ENCODE data around the gene CD69.

Gene CD69

DNA sequence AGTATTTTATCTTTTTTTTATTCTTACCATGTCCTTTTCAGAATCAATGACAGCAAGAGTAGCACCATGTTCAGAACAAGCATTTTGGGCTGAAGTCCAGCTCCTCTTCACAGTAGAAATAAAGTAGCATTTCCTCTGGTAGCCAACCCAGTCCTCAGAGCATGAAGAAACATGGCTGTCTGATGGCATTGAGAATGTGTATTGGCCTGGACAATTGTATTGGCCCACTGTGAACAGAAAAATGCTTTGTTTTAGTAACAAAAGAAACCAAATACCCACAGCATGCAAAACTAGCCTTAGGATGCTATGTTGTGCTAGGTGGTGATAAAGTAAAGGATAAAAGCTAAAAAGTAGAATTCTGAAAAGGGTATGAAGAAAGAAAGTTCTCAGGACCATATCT, 5.7 kb downstream of the CD69 start:
- Histone ChIP-seq H3K36me3 (ENCODE audit: insufficient read depth, low read depth, low read length) (no peaks in the 10 kb centered on the region), H3K9me3 (ENCODE audit: insufficient read depth, low read depth, low read length) (no peaks in the 10 kb centered on the region), H3K9ac (ENCODE audit: low read depth, low read length) (no peak overlapping the region), H3K27ac (ENCODE audit: low read length) (no peak overlapping the region), H3K27me3 (ENCODE audit: insufficient read depth, low read length) (no peaks in the 10 kb centered on the region), H3K4me3 (ENCODE audit: low read length) (no peak overlapping the region), H3K4me1 (ENCODE audit: insufficient read depth, low read length) (peaks cover 3% of the 10 kb centered on the region; the same call in 1 of the 2 replicates)

GRCh38 chr12:9754099-9754927, 6.4 kb downstream of the CD69 start:
- H3K36me3 ChIP-seq (ENCODE audit: insufficient read depth, low read depth, low read length), result no peaks in the 10 kb centered on the region
- H3K27ac ChIP-seq (ENCODE audit: low read length), result no peak overlapping the region
- no peak overlapping the region for H3K9ac ChIP-seq (ENCODE audit: low read depth, low read length)

GRCh38 chr12:9753498-9753897, 7.2 kb downstream of the CD69 start:
- Histone ChIP-seq H3K27ac (ENCODE audit: low read length) (no peak overlapping the region), H3K27me3 (ENCODE audit: insufficient read depth, low read length) (no peaks in the 10 kb centered on the region), H3K36me3 (ENCODE audit: insufficient read depth, low read depth, low read length) (no peaks in the 10 kb centered on the region), H3K4me1 (ENCODE audit: insufficient read depth, low read length) (peaks cover 3% of the 10 kb centered on the region; the same call in 1 of the 2 replicates), H3K9me3 (ENCODE audit: insufficient read depth, low read depth, low read length) (no peaks in the 10 kb centered on the region), H3K9ac (ENCODE audit: low read depth, low read length) (no peak overlapping the region), H3K4me3 (ENCODE audit: low read length) (no peak overlapping the region)

More at GRCh38 chr12:9754099-9754927, 6.4 kb downstream of the CD69 start:
- Histone ChIP-seq H3K4me3 (ENCODE audit: low read length) (no peak overlapping the region), H3K27me3 (ENCODE audit: insufficient read depth, low read length) (no peaks in the 10 kb centered on the region), H3K9me3 (ENCODE audit: insufficient read depth, low read depth, low read length) (no peaks in the 10 kb centered on the region), H3K4me1 (ENCODE audit: insufficient read depth, low read length) (peaks cover 3% of the 10 kb centered on the region; the same call in 1 of the 2 replicates)

- peaks cover 3% of the 10 kb centered on the region; the same call in 1 of the 2 replicates for H3K4me1 ChIP-seq (ENCODE audit: insufficient read depth, low read length)
Observed at GRCh38 chr12:9753073-9753472, 7.6 kb downstream of the CD69 start.

GRCh38 chr12:9752145-9752933, 8.4 kb downstream of the CD69 start:
- Histone ChIP-seq H3K9me3 (ENCODE audit: insufficient read depth, low read depth, low read length) (no peaks in the 10 kb centered on the region), H3K9ac (ENCODE audit: low read depth, low read length) (no peak overlapping the region), H3K36me3 (ENCODE audit: insufficient read depth, low read depth, low read length) (no peaks in the 10 kb centered on the region), H3K27ac (ENCODE audit: low read length) (no peak overlapping the region), H3K27me3 (ENCODE audit: insufficient read depth, low read length) (no peaks in the 10 kb centered on the region), H3K4me1 (ENCODE audit: insufficient read depth, low read length) (peaks cover 3% of the 10 kb centered on the region; the same call in 1 of the 2 replicates), H3K4me3 (ENCODE audit: low read length) (no peak overlapping the region)

More at GRCh38 chr12:9753073-9753472, 7.6 kb downstream of the CD69 start:
- Histone ChIP-seq H3K36me3 (ENCODE audit: insufficient read depth, low read depth, low read length) (no peaks in the 10 kb centered on the region), H3K27ac (ENCODE audit: low read length) (no peak overlapping the region), H3K27me3 (ENCODE audit: insufficient read depth, low read length) (no peaks in the 10 kb centered on the region), H3K9ac (ENCODE audit: low read depth, low read length) (no peak overlapping the region), H3K4me3 (ENCODE audit: low read length) (no peak overlapping the region), H3K9me3 (ENCODE audit: insufficient read depth, low read depth, low read length) (no peaks in the 10 kb centered on the region)

GRCh38 chr12:9751204-9752144, 9.2 kb downstream of the CD69 start:
- H3K9me3 ChIP-seq (ENCODE audit: insufficient read depth, low read depth, low read length), result no peaks in the 10 kb centered on the region
- H3K27me3 ChIP-seq (ENCODE audit: insufficient read depth, low read length), result no peaks in the 10 kb centered on the region
- no peak overlapping the region for H3K27ac ChIP-seq (ENCODE audit: low read length)
- no peak overlapping the region for H3K4me3 ChIP-seq (ENCODE audit: low read length)
- no peak overlapping the region for H3K9ac ChIP-seq (ENCODE audit: low read depth, low read length)
- H3K36me3 ChIP-seq (ENCODE audit: insufficient read depth, low read depth, low read length), result no peaks in the 10 kb centered on the region
- H3K4me1 ChIP-seq (ENCODE audit: insufficient read depth, low read length), result peaks cover 3% of the 10 kb centered on the region; the same call in 1 of the 2 replicates

DNA sequence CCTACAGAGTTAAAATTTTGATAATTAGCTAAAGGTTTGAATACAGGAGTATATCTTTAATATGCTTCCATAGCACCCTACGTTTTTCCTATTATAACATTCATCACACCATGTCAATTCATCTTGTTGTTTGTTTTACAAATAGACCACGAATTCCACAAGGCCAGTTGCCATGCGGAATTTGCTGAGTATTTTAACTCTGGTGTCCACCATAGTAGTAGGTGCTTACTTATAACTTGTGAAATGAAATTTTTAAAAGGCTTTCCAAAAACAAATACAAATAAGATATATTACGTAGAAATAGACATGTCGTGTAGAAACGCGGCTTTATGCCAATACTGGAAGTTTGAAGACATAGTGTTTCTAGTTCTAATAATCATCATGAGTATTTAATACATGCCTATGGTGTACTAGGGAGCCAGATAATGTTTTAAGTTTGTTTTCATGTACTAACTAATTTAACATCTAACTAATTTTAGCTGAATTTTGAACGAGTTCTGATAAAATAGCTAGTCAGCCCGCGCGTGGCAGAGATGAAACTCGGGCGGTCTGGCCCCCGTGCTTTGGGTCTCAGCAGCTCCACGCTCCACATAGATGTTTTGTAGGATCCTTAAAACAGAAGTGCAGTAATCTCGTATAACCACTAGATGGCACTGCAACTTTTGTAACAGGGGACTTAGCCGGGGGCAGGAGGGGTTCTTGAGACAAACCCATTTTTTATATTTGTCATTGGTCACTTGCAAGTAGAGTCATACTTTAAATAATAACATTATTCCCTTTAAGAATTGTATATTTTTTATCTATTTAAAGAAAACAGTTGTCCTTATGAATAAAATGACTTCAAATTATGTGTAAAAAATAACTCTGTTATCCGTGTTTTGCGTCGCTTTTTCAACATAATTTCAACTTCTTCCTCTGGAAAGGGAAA, 10.2 kb downstream of the CD69 start:
- Histone ChIP-seq H3K4me1 (ENCODE audit: insufficient read depth, low read length) (peaks cover 3% of the 10 kb centered on the region; the same call in 1 of the 2 replicates), H3K9me3 (ENCODE audit: insufficient read depth, low read depth, low read length) (no peaks in the 10 kb centered on the region), H3K27me3 (ENCODE audit: insufficient read depth, low read length) (no peaks in the 10 kb centered on the region), H3K36me3 (ENCODE audit: insufficient read depth, low read depth, low read length) (no peaks in the 10 kb centered on the region), H3K4me3 (ENCODE audit: low read length) (peak overlapping the region; percentile 38; the same call in 1 of the 2 replicates), H3K27ac (ENCODE audit: low read length) (no peak overlapping the region), H3K9ac (ENCODE audit: low read depth, low read length) (no peak overlapping the region)

DNA sequence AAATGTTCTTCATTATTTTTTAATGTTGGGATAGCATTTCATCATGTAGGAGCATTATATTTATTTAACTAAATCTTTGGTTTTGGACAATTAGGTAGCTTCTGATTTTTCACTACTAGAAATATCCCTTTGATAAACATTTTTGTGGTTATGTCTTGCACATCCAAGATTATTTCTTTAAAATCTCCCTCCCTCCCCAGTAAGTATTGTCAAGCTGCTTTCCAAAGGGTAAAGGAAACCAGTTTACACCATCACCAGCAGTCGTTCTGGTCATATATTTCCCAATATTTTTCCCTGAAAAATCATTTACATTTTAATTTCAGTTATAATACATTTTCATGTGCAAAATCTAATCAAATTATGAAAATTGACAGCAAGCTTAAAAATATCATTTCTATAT, 11.1 kb downstream of the CD69 start:
- Histone ChIP-seq H3K4me1 (ENCODE audit: insufficient read depth, low read length) (peaks cover 3% of the 10 kb centered on the region; the same call in 1 of the 2 replicates), H3K36me3 (ENCODE audit: insufficient read depth, low read depth, low read length) (no peaks in the 10 kb centered on the region), H3K9me3 (ENCODE audit: insufficient read depth, low read depth, low read length) (no peaks in the 10 kb centered on the region), H3K27me3 (ENCODE audit: insufficient read depth, low read length) (no peaks in the 10 kb centered on the region), H3K4me3 (ENCODE audit: low read length) (no peak overlapping the region), H3K27ac (ENCODE audit: low read length) (no peak overlapping the region), H3K9ac (ENCODE audit: low read depth, low read length) (no peak overlapping the region)

DNA sequence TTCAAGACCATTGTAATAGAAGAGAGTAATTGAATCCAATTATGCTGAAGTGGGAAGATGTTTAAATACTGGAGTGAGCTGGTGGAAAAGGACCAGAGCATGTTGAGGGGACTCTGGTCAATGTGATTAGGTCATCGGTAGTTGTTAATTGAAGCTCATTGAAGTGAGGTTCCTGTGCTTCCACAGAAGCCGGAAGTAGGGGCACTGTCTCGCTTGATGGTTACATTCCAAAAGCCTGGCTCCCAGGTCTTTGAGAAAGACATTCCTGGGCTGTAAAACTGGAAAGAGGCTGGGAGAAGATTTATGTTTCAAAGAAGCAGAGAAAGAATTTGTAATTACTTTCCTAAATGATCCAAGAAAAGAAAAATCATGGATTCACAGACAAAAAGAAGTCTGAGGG, 15.5 kb downstream of the CD69 start:
- H3K9ac ChIP-seq (ENCODE audit: low read depth, low read length), result no peak overlapping the region
- H3K36me3 ChIP-seq (ENCODE audit: insufficient read depth, low read depth, low read length), result no peaks in the 10 kb centered on the region
- no peak overlapping the region for H3K27ac ChIP-seq (ENCODE audit: low read length)
- H3K4me1 ChIP-seq (ENCODE audit: insufficient read depth, low read length), result no peaks in the 10 kb centered on the region
- no peaks in the 10 kb centered on the region for H3K27me3 ChIP-seq (ENCODE audit: insufficient read depth, low read length)
- H3K4me3 ChIP-seq (ENCODE audit: low read length), result no peak overlapping the region
- H3K9me3 ChIP-seq (ENCODE audit: insufficient read depth, low read depth, low read length), result no peaks in the 10 kb centered on the region

DNA sequence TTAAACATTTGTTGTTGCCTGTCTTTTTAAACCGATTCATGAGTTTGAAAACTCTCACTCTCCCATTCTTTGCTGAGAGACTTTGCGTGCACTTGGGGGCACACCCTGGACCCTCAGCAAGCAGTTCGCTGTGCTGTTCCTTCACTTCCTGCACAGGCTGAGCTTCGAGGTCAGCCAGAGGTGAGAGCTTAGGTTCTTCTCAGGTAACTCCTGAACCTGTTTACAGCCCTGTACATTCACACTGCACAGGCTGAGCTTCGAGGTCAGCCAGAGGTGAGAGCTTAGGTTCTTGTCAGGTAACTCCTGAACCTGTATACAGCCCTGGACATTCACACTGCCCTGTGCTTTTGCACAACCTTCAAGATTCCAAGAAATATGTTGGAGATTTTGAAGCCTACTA, 18.0 kb downstream of the CD69 start:
- Histone ChIP-seq H3K4me3 (ENCODE audit: low read length) (no peak overlapping the region), H3K36me3 (ENCODE audit: insufficient read depth, low read depth, low read length) (no peaks in the 10 kb centered on the region), H3K27me3 (ENCODE audit: insufficient read depth, low read length) (no peaks in the 10 kb centered on the region), H3K9me3 (ENCODE audit: insufficient read depth, low read depth, low read length) (no peaks in the 10 kb centered on the region), H3K27ac (ENCODE audit: low read length) (no peak overlapping the region), H3K4me1 (ENCODE audit: insufficient read depth, low read length) (no peaks in the 10 kb centered on the region), H3K9ac (ENCODE audit: low read depth, low read length) (no peak overlapping the region)

Data from iPS-20b (cell line).